HCT116 (cell line): ENCODE results near the gene AP1G1. TPM values are rescaled to one million over a fixed set of nuclear protein-coding genes. Genes with fewer than 3 reads are reported as not detected.

Experiments
- ATAC-seq: fragments of 200-7000 bp; cut with Tn5 transposase; 2 replicates; pipeline ENCODE4 v1.9.1; 2020; ENCODE audit warnings: mild to moderate bottlenecking, moderate library complexity
- BruUV-seq: library from RNA; stranded (reverse); fragments of 400-500 nt; replicated peaks from 2 replicates; lab custom pipeline; 2021; lab: Mats Ljungman, UMichigan
- CTCF ChIA-PET: fragments of 300-600 bp; sonication (Branson Sonifier 250); formaldehyde crosslinking; loops from one replicate; lab custom pipeline; 2021; ENCODE audit warnings: antibody characterized with exemption; lab: Charles Lee
- POLR2A ChIA-PET: fragments of 300-600, 350-600 bp; sonication (Branson Sonifier 250); formaldehyde crosslinking; loops from one replicate; lab custom pipeline; 2021; ENCODE audit warnings: antibody characterized with exemption; lab: Charles Lee
- RAD21 ChIA-PET, 2 experiments: fragments of 300-600 bp; sonication (Branson Sonifier 250); formaldehyde crosslinking; loops; one replicate each; lab custom pipeline; 2023; ENCODE audit warnings: low total read pairs in 2 of 2; ENCODE audit not compliant: uncharacterized antibody in 2 of 2, unreplicated experiment in 2 of 2, low non-redundant PET in 1 of 2; lab: Charles Lee
- DNase-seq: peaks from one replicate; pipeline ENCODE4 v3.0.0-alpha.2; 2010; ENCODE audit warnings: low read depth, low spot score
- H2AFZ ChIP-seq: fragments of 200-600 bp; shearing (Covaris generic), sonication (generic); 2 replicates; pipeline ENCODE4 v1.6.1; 2017; ENCODE audit warnings: low read depth, mixed run types, mixed read lengths, antibody characterized with exemption, low read length; ENCODE audit not compliant: poor library complexity, severe bottlenecking
- H3K27ac ChIP-seq: 2 replicates; pipeline ENCODE4 v1.5.1; 2012; ENCODE audit warnings: low read depth, low read length
- H3K27me3 ChIP-seq: fragments of 200-600 bp; sonication (generic); 2 replicates; pipeline ENCODE4 v1.6.1; 2016; ENCODE audit warnings: mixed run types, low read length, mixed read lengths; ENCODE audit not compliant: insufficient read depth
- H3K36me3 ChIP-seq, 2 experiments: fragments of 200-500 bp in 1 of 2; fragments of 200-600 bp in 1 of 2; sonication (Bioruptor generic) in 1 of 2; sonication (generic) in 1 of 2; 2 replicates each; pipeline versions ENCODE4 v1.5.1 to v1.6.1; 2014 to 2016; ENCODE audit warnings: low read length in 2 of 2, inconsistent platforms in 1 of 2, mixed read lengths in 1 of 2, mixed run types in 1 of 2; ENCODE audit not compliant: insufficient read depth in 2 of 2, control insufficient read depth in 1 of 2
- H3K4me1 ChIP-seq, 2 experiments: fragments of 200-600 bp in 1 of 2; sonication (generic) in 1 of 2; 2 replicates each; pipeline versions ENCODE4 v1.5.1 to v1.6.1; 2012 to 2017; ENCODE audit warnings: low read length in 2 of 2, inconsistent platforms in 1 of 2, mild to moderate bottlenecking in 1 of 2, mixed read lengths in 1 of 2, mixed run types in 1 of 2, moderate library complexity in 1 of 2; ENCODE audit not compliant: insufficient read depth in 2 of 2, control insufficient read depth in 1 of 2
- H3K4me2 ChIP-seq: fragments of 200-600 bp; sonication (generic); 2 replicates; pipeline ENCODE4 v1.6.1; 2017; ENCODE audit warnings: mixed run types, low read length, mixed read lengths
- H3K4me3 ChIP-seq, 2 experiments: fragments of 200-600 bp in 1 of 2; sonication (generic) in 1 of 2; replicated peaks in 1 of 2; 2 replicates each; pipeline ENCODE4 v1.5.1; 2011 to 2016; ENCODE audit warnings: low read length in 2 of 2, control low read depth in 1 of 2, low read depth in 1 of 2, mild to moderate bottlenecking in 1 of 2, mixed read lengths in 1 of 2, mixed run types in 1 of 2
- H3K79me2 ChIP-seq: fragments of 200-600 bp; sonication (generic); 2 replicates; pipeline ENCODE4 v1.6.1; 2017; ENCODE audit warnings: mild to moderate bottlenecking, mixed run types, low read length, moderate library complexity, mixed read lengths; ENCODE audit not compliant: insufficient read depth
- H3K9ac ChIP-seq: fragments of 200-600 bp; sonication (generic); 2 replicates; pipeline ENCODE4 v1.6.1; 2016; ENCODE audit warnings: low read length, mixed read lengths
- H3K9me2 ChIP-seq: fragments of 200-600 bp; sonication (generic), shearing (Covaris generic); 2 replicates; pipeline ENCODE4 v1.6.1; 2017; ENCODE audit warnings: mixed run types, mild to moderate bottlenecking, moderate library complexity; ENCODE audit not compliant: insufficient read depth
- H3K9me3 ChIP-seq, 2 experiments: fragments of 200-500 bp in 1 of 2; fragments of 200-600 bp in 1 of 2; sonication (Bioruptor generic) in 1 of 2; sonication (generic) in 1 of 2; 2 replicates each; pipeline ENCODE4 v1.6.1; 2014 to 2017; ENCODE audit warnings: low read length in 2 of 2, mixed read lengths in 2 of 2, inconsistent platforms in 1 of 2, low read depth in 1 of 2, mild to moderate bottlenecking in 1 of 2, mixed run types in 1 of 2, moderate library complexity in 1 of 2; ENCODE audit not compliant: control insufficient read depth in 1 of 2, insufficient read depth in 1 of 2
- H4K20me1 ChIP-seq: fragments of 200-600 bp; sonication (generic), shearing (Covaris generic); 2 replicates; pipeline ENCODE4 v1.6.1; 2017; ENCODE audit warnings: mixed run types, mild to moderate bottlenecking, moderate library complexity; ENCODE audit not compliant: insufficient read depth
- ATF3 ChIP-seq: IDR thresholded peaks from 2 replicates; pipeline ENCODE4 v1.6.1; 2012
- EGR1 ChIP-seq: IDR thresholded peaks from 2 replicates; pipeline ENCODE4 v1.6.1; 2012; ENCODE audit warnings: low read depth
- EZH2 ChIP-seq: fragments of 200-600 bp; sonication (generic); IDR thresholded peaks from 2 replicates; pipeline ENCODE4 v1.6.1; 2017; ENCODE audit warnings: antibody characterized with exemption, mixed run types
- EZH2phosphoT487 ChIP-seq: fragments of 200-600 bp; IDR thresholded peaks from 2 replicates; pipeline ENCODE4 v1.6.1; 2018; ENCODE audit warnings: antibody characterized with exemption, borderline replicate concordance
- FOSL1 ChIP-seq: IDR thresholded peaks from 2 replicates; pipeline ENCODE4 v1.6.1; 2012; ENCODE audit warnings: low read depth
- POLR2A ChIP-seq: IDR thresholded peaks from 2 replicates; pipeline ENCODE4 v1.7.0; 2011; ENCODE audit warnings: borderline replicate concordance; ENCODE audit not compliant: insufficient read depth, insufficient read length; ENCODE audit errors: extremely low read depth
- REST ChIP-seq: IDR thresholded peaks from 2 replicates; pipeline ENCODE4 v1.6.1; 2012; ENCODE audit warnings: low read depth
- ZNF274 ChIP-seq: fragments of 200-500 bp; sonication (Bioruptor generic); IDR thresholded peaks from 2 replicates; pipeline ENCODE4 v1.6.1; 2014; ENCODE audit warnings: mild to moderate bottlenecking, low read depth, low read length, inconsistent platforms
- intact Hi-C: fragments of 100-400 bp; cut with micrococcal nuclease; formaldehyde crosslinking; loops from 2 replicates; pipeline ENCODE4 v1.10.0; 2022
- total RNA-seq: library from RNA; stranded (reverse); gene quantifications from one replicate; pipeline ENCODE4 v1.2.1, GENCODE V29; 2021; ENCODE audit not compliant: unreplicated experiment

Gene AP1G1
- total RNA-seq, 1 experiment from 2014 or later, result 70.2 TPM

- no peaks in the 10 kb centered on the region for H3K27me3 ChIP-seq
- POLR2A ChIA-PET, result no interaction called here
- intact Hi-C loops, result no loop called here
- H3K9me2 ChIP-seq, result no peaks in the 10 kb centered on the region
- RAD21 ChIA-PET, result no interaction called here
- TF ChIP-seq EZH2phosphoT487 (no peak), REST (no peak), EGR1 (no peak), FOSL1 (no peak), ZNF274 (no peak), EZH2 (no peak), POLR2A (no peak), ATF3 (no peak)
- DNase-seq (no peak), ATAC-seq (no peak)
- no peaks in the 10 kb centered on the region for H3K9me3 ChIP-seq
- H2AFZ ChIP-seq, result no peak overlapping the region
- H3K27ac ChIP-seq, result no peak overlapping the region
- peaks cover 6 to 23% of the 10 kb centered on the region in 2 experiments for H3K4me1 ChIP-seq
- H3K36me3 ChIP-seq, result peaks cover 11 to 14% of the 10 kb centered on the region in 2 experiments; a peak in 3 of 4 replicates
- no TSS peak for BruUV-seq
- H3K79me2 ChIP-seq, result peaks cover 29% of the 10 kb centered on the region
- H3K4me3 ChIP-seq, result peak overlapping the region; percentile 88 to 94
- H3K4me2 ChIP-seq, result peak overlapping the region; percentile 74
- H4K20me1 ChIP-seq, result no peaks in the 10 kb centered on the region
- CTCF ChIA-PET, result no interaction called here
- H3K9ac ChIP-seq, result peak overlapping the region; percentile 87
Observed at GRCh38 chr16:71847096-71847495, 38.5 kb upstream of the AP1G1 start.
